Measurements from ENCODE around the gene PDE2A. TPM values are rescaled to one million over a fixed set of nuclear protein-coding genes. Genes with fewer than 3 reads are reported as not detected.

Gene PDE2A
- total RNA-seq, 1 donor from 2014 or later = 0.11 TPM

GRCh38 chr11:72692498-72693237 is 18.4 kb upstream of the PDE2A start:
- H3K9me3 Mint-ChIP-seq = no peaks in the 10 kb centered on the region
- no peaks in the 10 kb centered on the region for H3K4me1 Mint-ChIP-seq
- no peaks in the 10 kb centered on the region for H3K27me3 ChIP-seq
- no peak overlapping the region for H2AFZ ChIP-seq (replicated peaks)
- H3K27me3 Mint-ChIP-seq (ENCODE audit: insufficient read depth, low read depth) = peaks cover 2% of the 10 kb centered on the region
- TF ChIP-seq, protein P1, sequence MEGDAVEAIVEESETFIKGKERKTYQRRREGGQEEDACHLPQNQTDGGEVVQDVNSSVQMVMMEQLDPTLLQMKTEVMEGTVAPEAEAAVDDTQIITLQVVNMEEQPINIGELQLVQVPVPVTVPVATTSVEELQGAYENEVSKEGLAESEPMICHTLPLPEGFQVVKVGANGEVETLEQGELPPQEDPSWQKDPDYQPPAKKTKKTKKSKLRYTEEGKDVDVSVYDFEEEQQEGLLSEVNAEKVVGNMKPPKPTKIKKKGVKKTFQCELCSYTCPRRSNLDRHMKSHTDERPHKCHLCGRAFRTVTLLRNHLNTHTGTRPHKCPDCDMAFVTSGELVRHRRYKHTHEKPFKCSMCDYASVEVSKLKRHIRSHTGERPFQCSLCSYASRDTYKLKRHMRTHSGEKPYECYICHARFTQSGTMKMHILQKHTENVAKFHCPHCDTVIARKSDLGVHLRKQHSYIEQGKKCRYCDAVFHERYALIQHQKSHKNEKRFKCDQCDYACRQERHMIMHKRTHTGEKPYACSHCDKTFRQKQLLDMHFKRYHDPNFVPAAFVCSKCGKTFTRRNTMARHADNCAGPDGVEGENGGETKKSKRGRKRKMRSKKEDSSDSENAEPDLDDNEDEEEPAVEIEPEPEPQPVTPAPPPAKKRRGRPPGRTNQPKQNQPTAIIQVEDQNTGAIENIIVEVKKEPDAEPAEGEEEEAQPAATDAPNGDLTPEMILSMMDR (IDR thresholded peaks at IDR 0.05) = no peak
- TF ChIP-seq EZH2 (IDR thresholded peaks at IDR 0.05) = no peak
- no peak for TF ChIP-seq EZH2phosphoT487 (IDR thresholded peaks at IDR 0.05)
- no peak overlapping the region for H3K27ac Mint-ChIP-seq
- no peaks in the 10 kb centered on the region for H3K4me1 ChIP-seq
- no peak overlapping the region for H3K4me2 ChIP-seq
- H3K4me3 Mint-ChIP-seq = no peak overlapping the region
- no peaks in the 10 kb centered on the region for H3K79me2 ChIP-seq (ENCODE audit: low read depth)
- no peak overlapping the region for H3K27ac ChIP-seq
- no peak overlapping the region for H3K9ac ChIP-seq
- H3K36me3 Mint-ChIP-seq = peaks cover 13% of the 10 kb centered on the region
- H3K4me3 ChIP-seq = no peak overlapping the region
- H4K20me1 ChIP-seq (ENCODE audit: low read depth) = no peaks in the 10 kb centered on the region
- H3F3A ChIP-seq (ENCODE audit: low read depth) = no peaks in the 10 kb centered on the region
- DNase-seq (ENCODE audit: low spot score) = no peak
- no peaks in the 10 kb centered on the region for H3K9me3 ChIP-seq (ENCODE audit: low read depth)
- H3K36me3 ChIP-seq = no peaks in the 10 kb centered on the region

- Histone ChIP-seq H3K27ac (no peak overlapping the region), H4K20me1 (ENCODE audit: low read depth) (no peaks in the 10 kb centered on the region), H3K4me3 (no peak overlapping the region), H3K36me3 (no peaks in the 10 kb centered on the region), H3K9me3 (ENCODE audit: low read depth) (no peaks in the 10 kb centered on the region), H2AFZ (replicated peaks) (no peak overlapping the region), H3K4me2 (no peak overlapping the region), H3K9ac (no peak overlapping the region), H3K4me1 (no peaks in the 10 kb centered on the region), H3K79me2 (ENCODE audit: low read depth) (no peaks in the 10 kb centered on the region), H3F3A (ENCODE audit: low read depth) (no peaks in the 10 kb centered on the region), H3K27me3 (no peaks in the 10 kb centered on the region)
- H3K4me3 Mint-ChIP-seq = no peak overlapping the region
- H3K4me1 Mint-ChIP-seq = no peaks in the 10 kb centered on the region
- H3K36me3 Mint-ChIP-seq = peaks cover 10% of the 10 kb centered on the region
- DNase-seq (ENCODE audit: low spot score) = no peak
- no peak overlapping the region for H3K27ac Mint-ChIP-seq
- peaks cover 2% of the 10 kb centered on the region for H3K27me3 Mint-ChIP-seq (ENCODE audit: insufficient read depth, low read depth)
- TF ChIP-seq EZH2 (IDR thresholded peaks at IDR 0.05) = no peak
- no peak for TF ChIP-seq EZH2phosphoT487 (IDR thresholded peaks at IDR 0.05)
- TF ChIP-seq, protein P1 (IDR thresholded peaks at IDR 0.05) = no peak
- H3K9me3 Mint-ChIP-seq = no peaks in the 10 kb centered on the region
Measured at GRCh38 chr11:72690166-72690565, 15.9 kb upstream of the PDE2A start.

GRCh38 chr11:72688929-72689328 is 14.7 kb upstream of the PDE2A start:
- H3K27me3 Mint-ChIP-seq (ENCODE audit: insufficient read depth, low read depth) = no peaks in the 10 kb centered on the region
- no peaks in the 10 kb centered on the region for H3K36me3 ChIP-seq
- H3K36me3 Mint-ChIP-seq = peaks cover 6% of the 10 kb centered on the region

More at GRCh38 chr11:72688929-72689328, 14.7 kb upstream of the PDE2A start:
- no peak overlapping the region for H3K27ac Mint-ChIP-seq
- no peak for TF ChIP-seq EZH2 (IDR thresholded peaks at IDR 0.05)
- TF ChIP-seq, protein P1 (IDR thresholded peaks at IDR 0.05) = no peak
- no peak for TF ChIP-seq EZH2phosphoT487 (IDR thresholded peaks at IDR 0.05)
- Histone ChIP-seq H3K79me2 (ENCODE audit: low read depth) (no peaks in the 10 kb centered on the region), H3K4me3 (no peak overlapping the region), H4K20me1 (ENCODE audit: low read depth) (peaks cover 10% of the 10 kb centered on the region), H3K27me3 (no peaks in the 10 kb centered on the region), H3K27ac (no peak overlapping the region), H3K9ac (no peak overlapping the region), H3K4me1 (no peaks in the 10 kb centered on the region), H3F3A (ENCODE audit: low read depth) (no peaks in the 10 kb centered on the region), H3K9me3 (ENCODE audit: low read depth) (no peaks in the 10 kb centered on the region), H3K4me2 (no peak overlapping the region), H2AFZ (replicated peaks) (no peak overlapping the region)
- no peaks in the 10 kb centered on the region for H3K9me3 Mint-ChIP-seq
- no peak overlapping the region for H3K4me3 Mint-ChIP-seq
- DNase-seq (ENCODE audit: low spot score) = no peak
- no peaks in the 10 kb centered on the region for H3K4me1 Mint-ChIP-seq

Measured in neural progenitor cell (in vitro differentiated cells).